HG03103 (cell line): ENCODE results near the gene PKIG.
A peak's percentile ranks its signal among the peaks of the same experiment; 100 is the strongest.

Source experiments
- ATAC-seq: cut with Tn5 transposase; IDR thresholded peaks from one replicate; pipeline ENCODE4 v1.9.1; 2021; ENCODE audit warnings: low read depth; ENCODE audit not compliant: unreplicated experiment

The PKIG gene

GRCh38 chr20:44637042-44637441 lies 54.7 kb downstream of the PKIG start:
- no peak for ATAC-seq

DNA sequence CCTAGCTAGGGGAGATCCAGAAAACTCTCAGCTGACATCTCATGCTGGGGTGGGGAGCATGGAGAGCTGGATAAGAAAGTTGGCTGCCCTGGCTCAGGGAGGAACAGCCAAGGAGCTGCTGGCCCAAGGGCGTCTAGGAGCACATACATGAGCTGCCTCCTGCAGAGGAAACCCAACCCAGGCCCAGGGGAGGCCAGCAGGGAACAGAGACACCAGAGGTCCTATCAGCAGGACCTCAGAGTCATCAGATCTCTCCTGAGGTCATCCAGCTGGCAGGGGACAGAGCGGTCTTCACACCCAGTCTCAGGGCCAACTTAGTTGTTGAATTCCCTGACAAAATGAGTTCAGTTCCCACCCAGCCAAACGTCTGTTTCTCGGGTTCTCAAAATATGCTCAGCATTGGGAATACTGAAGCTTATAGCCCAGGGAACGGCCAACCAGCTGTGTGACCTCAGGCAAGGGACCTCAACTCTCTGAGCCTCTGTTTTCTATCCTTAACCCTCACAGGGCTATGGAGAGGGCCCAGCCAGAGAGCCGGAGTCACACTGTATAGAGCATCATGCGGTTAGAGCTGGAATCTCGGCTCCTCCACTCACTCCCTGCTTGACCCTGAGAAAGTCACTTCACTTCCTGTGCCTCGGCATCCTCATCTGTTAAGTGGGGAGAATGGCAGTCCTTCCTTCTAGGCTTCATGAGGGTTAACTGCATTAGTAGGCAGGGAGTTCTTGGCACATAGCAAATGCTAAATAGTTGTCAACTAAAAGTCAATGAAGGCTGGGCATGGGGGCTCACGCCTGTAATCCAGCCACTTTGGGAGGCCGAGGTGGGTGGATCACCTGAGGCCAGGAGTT lies 55.4 kb downstream of the PKIG start:
- no peak for ATAC-seq

DNA sequence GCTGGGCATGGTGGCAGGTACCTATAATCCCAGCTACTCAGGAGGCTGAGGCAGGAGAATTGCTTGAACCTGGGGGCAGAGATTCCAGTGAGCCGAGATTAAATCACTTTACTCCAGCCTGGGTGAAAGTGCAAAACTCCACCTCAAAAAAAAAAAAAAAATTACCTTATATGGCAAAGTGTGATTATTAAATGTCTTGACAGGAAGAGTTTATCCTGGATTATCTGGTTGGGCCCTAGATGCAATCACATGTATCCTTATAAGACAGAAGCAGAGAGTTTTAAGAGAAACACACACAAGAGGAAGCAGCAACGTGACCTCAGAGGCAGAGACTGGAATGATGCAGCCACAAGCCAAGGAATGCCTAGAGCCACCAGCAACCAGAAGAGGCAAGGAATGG lies 58.1 kb downstream of the PKIG start:
- no peak for ATAC-seq

DNA sequence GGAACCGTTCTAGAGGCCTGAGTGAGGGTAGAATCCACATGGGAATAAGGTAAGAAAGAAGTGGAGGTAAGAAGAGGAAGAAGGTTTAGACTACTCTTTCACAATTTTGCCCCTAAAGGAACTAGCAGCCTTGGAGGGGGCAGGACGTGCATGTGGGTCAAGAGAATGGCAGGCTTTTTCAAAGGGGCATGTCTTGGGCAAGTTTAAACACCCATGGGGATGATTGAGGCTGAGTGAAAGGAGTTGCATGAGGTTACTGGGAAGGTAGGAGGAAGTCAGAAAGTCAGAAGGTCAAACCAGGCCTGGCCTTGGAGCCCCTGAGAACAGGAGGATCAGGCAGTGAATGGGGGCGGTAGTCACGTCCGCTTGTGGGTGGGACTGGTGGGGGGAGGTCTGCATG lies 58.9 kb downstream of the PKIG start:
- ATAC-seq, result no peak

GRCh38 chr20:44642203-44643153 lies 60.1 kb downstream of the PKIG start:
- no peak for ATAC-seq

DNA sequence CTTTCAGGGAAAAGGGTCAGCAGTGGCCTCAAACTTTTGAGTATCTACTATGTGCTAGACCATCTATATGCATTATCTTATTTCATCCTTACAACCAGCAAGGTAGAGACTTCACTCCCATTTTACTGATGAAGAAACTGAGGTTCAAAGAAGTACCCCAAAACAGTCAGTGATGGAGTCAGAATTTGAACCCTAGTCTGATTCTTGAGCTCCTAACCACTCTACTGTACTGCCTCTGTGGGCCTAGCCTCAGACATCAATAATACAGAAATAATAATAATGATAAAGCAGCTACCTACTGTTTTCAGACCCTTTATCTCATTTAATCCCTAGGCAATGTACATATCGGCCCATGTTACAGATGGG lies 60.8 kb downstream of the PKIG start:
- no peak for ATAC-seq

- ATAC-seq, result no peak
Observed at GRCh38 chr20:44643596-44644229, 61.3 kb downstream of the PKIG start.

- no peak for ATAC-seq
Observed at GRCh38 chr20:44644230-44644617, 61.8 kb downstream of the PKIG start.

- ATAC-seq, result no peak
Observed at GRCh38 chr20:44644667-44645131, 62.3 kb downstream of the PKIG start.

- no peak for ATAC-seq
Observed at GRCh38 chr20:44646023-44646640, 63.8 kb downstream of the PKIG start.

GRCh38 chr20:44646641-44647274 lies 64.4 kb downstream of the PKIG start:
- peak; percentile 35 for ATAC-seq

DNA sequence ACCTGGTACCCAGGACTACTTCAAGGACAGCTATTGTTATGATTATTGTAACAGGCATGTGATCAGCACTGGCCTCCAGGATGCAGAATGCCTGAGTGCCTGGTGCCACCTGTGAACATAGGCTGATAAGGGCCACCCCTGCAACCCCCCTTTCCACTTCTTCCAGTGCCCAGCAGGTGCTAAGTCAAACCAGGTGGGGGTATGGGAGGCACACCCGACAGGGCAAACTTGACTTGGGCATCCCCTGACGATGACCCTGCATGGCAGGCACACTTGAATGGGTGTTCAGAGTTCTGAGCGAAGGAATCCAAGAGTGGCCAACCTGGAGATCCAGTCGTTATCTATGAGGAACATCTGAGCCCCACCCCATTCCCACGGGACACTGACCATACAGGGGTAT lies 65.7 kb downstream of the PKIG start:
- no peak for ATAC-seq

- no peak for ATAC-seq
Observed at GRCh38 chr20:44648579-44648978, 66.2 kb downstream of the PKIG start.

DNA sequence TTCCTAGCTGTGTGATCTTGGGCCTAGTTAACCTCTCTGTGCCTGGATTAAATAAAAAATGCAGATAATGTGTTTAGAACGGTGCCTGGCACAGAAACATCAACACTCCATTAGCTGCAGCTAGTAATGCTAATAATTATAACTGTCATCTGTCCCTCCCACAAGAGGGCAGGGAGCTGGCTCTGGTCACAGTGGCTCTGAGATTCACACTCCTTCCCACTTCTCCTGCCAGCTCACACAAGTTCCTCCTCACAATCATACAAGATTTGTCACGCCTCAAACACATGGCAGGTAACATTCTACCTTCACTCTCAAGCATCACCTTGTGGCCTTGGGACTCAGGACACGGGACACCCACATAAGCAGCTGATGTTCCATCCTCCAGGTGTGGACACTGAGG lies 66.7 kb downstream of the PKIG start:
- ATAC-seq, result no peak

- ATAC-seq, result no peak
Observed at GRCh38 chr20:44649976-44650375, 67.6 kb downstream of the PKIG start.

DNA sequence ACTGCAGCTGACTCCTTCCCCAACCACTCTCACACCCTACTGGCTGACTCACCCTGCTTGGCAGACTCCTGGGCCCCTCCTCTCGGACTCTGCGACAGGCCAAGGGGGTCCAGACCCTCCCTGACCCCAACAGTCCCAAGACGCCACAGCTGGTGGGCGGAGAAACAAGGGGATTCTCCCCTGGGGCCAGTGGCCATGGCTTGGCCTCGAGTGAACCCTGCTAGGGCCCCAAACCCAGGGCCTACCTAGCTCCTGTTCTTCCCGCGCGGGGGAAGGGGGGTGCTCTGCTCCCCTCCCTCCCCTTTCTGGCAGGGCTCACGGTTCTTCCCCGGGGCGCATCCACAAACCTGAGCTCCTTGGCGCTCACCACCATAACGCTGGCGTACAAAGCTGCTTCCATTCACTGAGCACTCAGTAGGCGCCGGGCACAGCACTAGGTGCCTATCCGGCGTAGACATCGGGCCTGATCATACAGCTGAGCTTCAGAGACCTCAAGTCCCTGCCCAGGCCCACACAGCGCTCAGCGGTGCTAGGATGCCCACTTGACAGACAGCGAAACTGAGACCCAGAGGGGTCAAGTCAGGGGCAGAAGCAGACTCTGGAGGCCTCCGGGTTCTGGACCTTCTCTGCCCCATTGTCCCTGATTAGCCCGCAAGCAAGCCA lies 68.5 kb downstream of the PKIG start:
- ATAC-seq, result no peak

DNA sequence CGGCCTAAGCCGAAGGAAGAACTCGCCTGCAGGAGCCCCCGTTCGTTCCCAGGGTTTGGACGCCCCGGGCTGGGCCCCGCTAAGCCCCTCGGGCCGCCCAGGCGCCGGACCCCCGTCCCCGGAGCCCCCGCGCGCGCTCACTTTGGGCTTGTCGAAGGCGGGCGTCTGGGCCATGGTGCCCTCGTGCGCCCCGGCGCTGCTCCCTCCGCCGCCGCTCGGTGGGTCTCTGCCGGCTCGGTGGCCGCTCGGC lies 69.0 kb downstream of the PKIG start:
- no peak for ATAC-seq

DNA sequence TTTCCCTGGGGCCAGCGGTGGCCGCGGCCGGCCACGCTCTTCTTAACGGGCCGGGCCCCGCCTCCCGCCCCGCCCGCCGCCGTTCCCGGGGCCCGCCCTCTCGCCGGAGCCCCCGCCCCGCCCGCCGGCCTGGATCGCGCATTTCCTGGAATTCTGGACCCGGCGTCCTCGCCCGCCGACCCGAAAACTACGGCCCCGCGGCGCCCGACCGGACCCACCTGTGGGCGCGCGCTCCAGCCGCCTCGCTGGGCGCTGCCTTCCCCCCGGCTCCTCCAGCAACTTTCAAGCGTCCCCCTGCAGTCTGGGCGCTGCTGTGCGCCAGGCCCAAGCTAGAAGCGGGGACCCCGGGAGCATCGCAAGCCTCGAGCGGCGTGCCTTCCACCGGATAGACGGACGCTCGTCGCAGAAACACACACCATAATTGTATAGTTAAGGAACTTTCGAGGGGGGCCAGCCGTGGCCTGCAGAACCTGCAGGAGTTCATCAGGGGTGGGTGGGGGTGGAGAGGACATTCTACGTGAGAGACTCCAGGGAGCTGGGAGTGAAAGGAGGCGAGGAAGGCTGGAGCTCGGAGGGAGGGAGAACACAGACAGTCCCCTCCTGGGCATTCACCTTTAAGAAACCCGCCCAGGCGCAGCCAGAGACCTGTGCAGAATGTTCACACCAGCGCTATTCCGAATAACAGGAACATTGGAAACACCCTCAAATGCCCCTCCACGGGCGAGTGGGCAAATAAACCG lies 69.5 kb downstream of the PKIG start, which contains the start of gene ADA:
ADA (minus strand) TSS at position 16 of the 740 bp plus-strand sequence. CDS start 92 bp downstream, outside the sequence.
- no peak for ATAC-seq

DNA sequence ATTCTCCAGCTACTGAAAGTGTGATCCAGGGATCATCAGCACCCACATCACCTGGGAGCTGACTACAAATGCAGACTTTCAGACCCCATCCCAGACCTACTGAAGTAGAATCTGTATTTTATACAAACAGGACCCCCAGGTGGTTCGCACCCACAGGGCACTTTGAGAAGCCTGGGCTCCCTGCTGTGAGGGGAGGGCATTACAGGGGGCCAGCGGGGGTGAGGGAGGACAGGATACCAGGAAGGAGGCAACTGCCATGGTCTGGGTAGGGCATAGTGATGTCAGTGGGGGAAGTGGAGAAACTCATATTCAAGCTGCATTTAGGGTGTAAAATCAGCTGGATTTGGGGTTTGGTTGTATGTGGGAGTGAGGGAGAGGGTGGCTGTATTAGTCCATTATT lies 71.2 kb downstream of the PKIG start:
- no peak for ATAC-seq
